GM23338 (cell line): ENCODE results near the gene GRK4. TPM values are rescaled to one million over a fixed set of nuclear protein-coding genes. Genes with fewer than 3 reads are reported as not detected.

Source experiments
- ATAC-seq: fragments of 200-7000 bp; cut with Tn5 transposase; 3 replicates; pipeline ENCODE4 v1.9.1; 2020
- DNase-seq: peaks from one replicate; pipeline ENCODE4 v3.0.0-alpha.2; 2015; ENCODE audit warnings: low spot score
- H2AFZ ChIP-seq: fragments of 200-600 bp; sonication (generic); 2 replicates; pipeline ENCODE4 v1.8.0; 2016; ENCODE audit warnings: antibody characterized with exemption, mild to moderate bottlenecking, moderate library complexity
- H3F3A ChIP-seq: fragments of 200-600 bp; sonication (generic); replicated peaks from 2 replicates; pipeline ENCODE4 v1.8.0; 2017; ENCODE audit warnings: antibody characterized with exemption, mixed run types, low read depth
- H3K27ac ChIP-seq: fragments of 200-600 bp; sonication (generic); 2 replicates; pipeline ENCODE4 v1.6.1; 2016; ENCODE audit warnings: low read depth
- H3K27me3 ChIP-seq: fragments of 200-600 bp; sonication (generic); 2 replicates; pipeline ENCODE4 v1.8.0; 2016; ENCODE audit warnings: mild to moderate bottlenecking, mixed run types, moderate library complexity; ENCODE audit not compliant: insufficient read depth
- H3K36me3 ChIP-seq: fragments of 200-600 bp; sonication (generic); 2 replicates; pipeline ENCODE4 v1.8.0; 2016; ENCODE audit warnings: mild to moderate bottlenecking; ENCODE audit not compliant: insufficient read depth
- H3K4me1 ChIP-seq: fragments of 200-600 bp; sonication (generic); 2 replicates; pipeline ENCODE4 v1.8.0; 2016; ENCODE audit warnings: mild to moderate bottlenecking, moderate library complexity; ENCODE audit not compliant: insufficient read depth
- H3K4me2 ChIP-seq: fragments of 200-600 bp; sonication (generic); 2 replicates; pipeline ENCODE4 v1.7.1; 2017; ENCODE audit warnings: mixed run types
- H3K4me3 ChIP-seq: fragments of 200-600 bp; sonication (generic); 2 replicates; pipeline ENCODE4 v1.6.1; 2016; ENCODE audit warnings: mixed run types
- H3K79me2 ChIP-seq: fragments of 200-600 bp; sonication (generic); replicated peaks from 2 replicates; pipeline ENCODE4 v1.8.0; 2017; ENCODE audit warnings: mild to moderate bottlenecking; ENCODE audit not compliant: insufficient read depth
- H3K9me2 ChIP-seq: fragments of 200-600 bp; sonication (generic); 2 replicates; pipeline ENCODE4 v1.8.0; 2017; ENCODE audit not compliant: insufficient read depth
- H4K20me1 ChIP-seq: fragments of 200-600 bp; sonication (generic); replicated peaks from 2 replicates; pipeline ENCODE4 v1.8.0; 2017; ENCODE audit warnings: mild to moderate bottlenecking; ENCODE audit not compliant: insufficient read depth
- H3K27ac Mint-ChIP-seq: 2 replicates; pipeline ENCODE4 v1.8.0; 2020; ENCODE audit warnings: inconsistent platforms, mild to moderate bottlenecking, moderate library complexity, mixed read lengths
- H3K27me3 Mint-ChIP-seq: 3 replicates; pipeline ENCODE4 v1.8.0; 2022; ENCODE audit warnings: low read depth, mild to moderate bottlenecking, moderate library complexity, mixed read lengths, inconsistent platforms; ENCODE audit not compliant: insufficient read depth, poor library complexity
- H3K36me3 Mint-ChIP-seq: 3 replicates; pipeline ENCODE4 v1.8.0; 2021; ENCODE audit warnings: low read depth, mild to moderate bottlenecking, inconsistent platforms, moderate library complexity, mixed read lengths
- H3K4me1 Mint-ChIP-seq: 3 replicates; pipeline ENCODE4 v1.8.0; 2020; ENCODE audit warnings: mild to moderate bottlenecking, inconsistent platforms, mixed read lengths
- H3K4me3 Mint-ChIP-seq: 3 replicates; pipeline ENCODE4 v1.8.0; 2021; ENCODE audit warnings: moderate library complexity, mild to moderate bottlenecking, inconsistent platforms, mixed read lengths
- H3K9me3 Mint-ChIP-seq: 3 replicates; pipeline ENCODE4 v1.8.0; 2020; ENCODE audit warnings: moderate library complexity, mild to moderate bottlenecking, inconsistent platforms, mixed read lengths
- CREB1 ChIP-seq: fragments of 250-450 bp; sonication (Bioruptor Pico); IDR thresholded peaks from 2 replicates; pipeline ENCODE4 v1.5.0; 2020; ENCODE audit warnings: low read depth, mild to moderate bottlenecking, moderate library complexity
- ETS1 ChIP-seq: IDR thresholded peaks from 2 replicates; pipeline ENCODE4 v1.6.1; 2016; ENCODE audit warnings: antibody characterized with exemption
- EZH2 ChIP-seq: fragments of 200-600 bp; sonication (generic); IDR thresholded peaks from one replicate; pipeline ENCODE4 v1.8.0; 2017; ENCODE audit warnings: antibody characterized with exemption, mild to moderate bottlenecking, low read depth; ENCODE audit not compliant: unreplicated experiment
- EZH2phosphoT487 ChIP-seq: fragments of 200-600 bp; sonication (generic); IDR thresholded peaks from one replicate; pipeline ENCODE4 v1.8.1; 2018; ENCODE audit warnings: antibody characterized with exemption; ENCODE audit not compliant: unreplicated experiment
- JUNB ChIP-seq: IDR thresholded peaks from one replicate; pipeline ENCODE4 v1.6.1; 2016; ENCODE audit warnings: antibody characterized with exemption; ENCODE audit not compliant: unreplicated experiment
- NANOG ChIP-seq: IDR thresholded peaks from 2 replicates; pipeline ENCODE4 v1.6.1; 2016; ENCODE audit warnings: antibody characterized with exemption, borderline replicate concordance
- POLR2AphosphoS5 ChIP-seq: IDR thresholded peaks from 2 replicates; pipeline ENCODE4 v1.6.1; 2016; ENCODE audit warnings: antibody characterized with exemption, low read depth
- REST ChIP-seq: IDR thresholded peaks from one replicate; pipeline ENCODE4 v1.6.1; 2018; ENCODE audit warnings: antibody characterized with exemption; ENCODE audit not compliant: unreplicated experiment
- STAT1 ChIP-seq: IDR thresholded peaks from one replicate; pipeline ENCODE4 v1.6.1; 2016; ENCODE audit warnings: antibody characterized with exemption; ENCODE audit not compliant: unreplicated experiment
- ZNF114 ChIP-seq: fragments of 250-450 bp; sonication (Bioruptor Pico); IDR thresholded peaks from 2 replicates; pipeline ENCODE4 v1.5.0; 2020; ENCODE audit warnings: mild to moderate bottlenecking, moderate library complexity
- ZNF331 ChIP-seq: fragments of 250-450 bp; sonication (Bioruptor Pico); IDR thresholded peaks from 2 replicates; pipeline ENCODE4 v1.5.0; 2020; ENCODE audit warnings: low read depth, mild to moderate bottlenecking, moderate library complexity
- ZNF462 ChIP-seq: fragments of 250-450 bp; sonication (Bioruptor Pico); IDR thresholded peaks from 2 replicates; pipeline ENCODE4 v1.5.0; 2020; ENCODE audit warnings: mild to moderate bottlenecking, moderate library complexity
- polyA plus RNA-seq: library from polyadenylated mRNA; unstranded; fragments of >200 nt; fragmentation: Nextera tagmentation; extraction: Ambion mirVana; gene quantifications from 2 replicates; pipeline ENCODE4 v1.2.1, GENCODE V29; 2016
- total RNA-seq: library from RNA; depleted of rRNA; stranded (reverse); fragments of >200 nt; shearing (Covaris generic); gene quantifications from 2 replicates; pipeline ENCODE4 v1.2.3, GENCODE V29; 2014
- TF ChIP-seq, protein P1 (sequence below), 2 experiments: fragments of 200-600 bp in 1 of 2; sonication (generic) in 1 of 2; conservative IDR thresholded peaks; 2 replicates each; pipeline versions ENCODE4 v1.5.1 to v1.6.1; 2016 to 2017; ENCODE audit warnings: antibody characterized with exemption in 2 of 2, low read depth in 2 of 2, mild to moderate bottlenecking in 2 of 2, moderate library complexity in 1 of 2

GRK4 gene
- total and polyA plus RNA-seq, 2 experiments from 2014 or later: 1.3 to 1.4 TPM

DNA sequence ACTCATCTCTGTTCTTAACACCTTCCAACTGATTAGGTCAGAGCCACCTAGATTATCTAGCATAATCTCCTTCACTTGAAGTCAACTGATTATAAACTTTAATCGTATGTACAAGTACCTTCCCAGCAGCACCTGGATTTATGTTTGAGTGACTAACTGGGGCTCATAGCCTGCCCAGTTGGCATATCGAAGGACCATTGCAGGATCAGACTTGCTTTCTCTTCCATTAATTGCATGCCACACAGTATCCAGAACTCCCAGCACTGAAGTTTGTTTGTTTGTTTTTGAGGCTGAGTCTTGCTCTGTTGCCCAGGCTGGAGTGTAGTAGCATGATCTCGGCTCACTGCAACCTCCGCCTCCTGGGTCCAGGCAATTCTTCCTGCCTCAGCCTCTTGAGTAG is 27.9 kb downstream of the GRK4 start (continued):
- TF ChIP-seq EZH2 (no peak), ZNF114 (CRISPR knock-in tag) (no peak)

GRCh38 chr4:2994917-2995316 is 31.5 kb downstream of the GRK4 start:
- no peak overlapping the region for H2AFZ ChIP-seq
- H3K36me3 ChIP-seq: no peaks in the 10 kb centered on the region
- H3K27ac ChIP-seq: no peak overlapping the region
- H3K9me2 ChIP-seq: no peaks in the 10 kb centered on the region
- no peaks in the 10 kb centered on the region for H4K20me1 ChIP-seq
- DNase-seq (no peak), ATAC-seq (no peak)
- Mint-ChIP-seq H3K36me3 (no peaks in the 10 kb centered on the region), H3K4me3 (no peak overlapping the region), H3K4me1 (no peaks in the 10 kb centered on the region), H3K27me3 (no peaks in the 10 kb centered on the region), H3K27ac (no peak overlapping the region), H3K9me3 (no peaks in the 10 kb centered on the region)
- no peaks in the 10 kb centered on the region for H3K27me3 ChIP-seq
- no peak overlapping the region for H3K4me2 ChIP-seq
- no peaks in the 10 kb centered on the region for H3K4me1 ChIP-seq
- H3K79me2 ChIP-seq: no peaks in the 10 kb centered on the region
- H3K4me3 ChIP-seq: no peak overlapping the region
- no peaks in the 10 kb centered on the region for H3F3A ChIP-seq
- TF ChIP-seq EZH2phosphoT487 (no peak), EZH2 (no peak), ETS1 (no peak), POLR2AphosphoS5 (no peak), ZNF114 (CRISPR knock-in tag) (no peak), REST (no peak), ZNF331 (CRISPR knock-in tag) (no peak), STAT1 (no peak), ZNF462 (CRISPR knock-in tag) (no peak), CREB1 (CRISPR knock-in tag) (no peak), JUNB (no peak), NANOG (no peak)
- TF ChIP-seq, protein P1, sequence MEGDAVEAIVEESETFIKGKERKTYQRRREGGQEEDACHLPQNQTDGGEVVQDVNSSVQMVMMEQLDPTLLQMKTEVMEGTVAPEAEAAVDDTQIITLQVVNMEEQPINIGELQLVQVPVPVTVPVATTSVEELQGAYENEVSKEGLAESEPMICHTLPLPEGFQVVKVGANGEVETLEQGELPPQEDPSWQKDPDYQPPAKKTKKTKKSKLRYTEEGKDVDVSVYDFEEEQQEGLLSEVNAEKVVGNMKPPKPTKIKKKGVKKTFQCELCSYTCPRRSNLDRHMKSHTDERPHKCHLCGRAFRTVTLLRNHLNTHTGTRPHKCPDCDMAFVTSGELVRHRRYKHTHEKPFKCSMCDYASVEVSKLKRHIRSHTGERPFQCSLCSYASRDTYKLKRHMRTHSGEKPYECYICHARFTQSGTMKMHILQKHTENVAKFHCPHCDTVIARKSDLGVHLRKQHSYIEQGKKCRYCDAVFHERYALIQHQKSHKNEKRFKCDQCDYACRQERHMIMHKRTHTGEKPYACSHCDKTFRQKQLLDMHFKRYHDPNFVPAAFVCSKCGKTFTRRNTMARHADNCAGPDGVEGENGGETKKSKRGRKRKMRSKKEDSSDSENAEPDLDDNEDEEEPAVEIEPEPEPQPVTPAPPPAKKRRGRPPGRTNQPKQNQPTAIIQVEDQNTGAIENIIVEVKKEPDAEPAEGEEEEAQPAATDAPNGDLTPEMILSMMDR (conservative IDR thresholded peaks at IDR 0.05; ENCODE audit: low read depth in 2 of 2): no peak
